PC-3 (cell line): Measurements from ENCODE around the gene AKT1.

Source experiments
- EZH2 ChIP-seq: fragments of 300-600 bp; sonication (generic); IDR thresholded peaks from one replicate; pipeline ENCODE4 v1.6.1; 2017; ENCODE audit warnings: antibody characterized with exemption, mild to moderate bottlenecking, low read length; ENCODE audit not compliant: unreplicated experiment
- EZH2phosphoT487 ChIP-seq: fragments of 300-600 bp; sonication (generic); IDR thresholded peaks from 2 replicates; pipeline ENCODE4 v1.6.1; 2018; ENCODE audit warnings: mild to moderate bottlenecking, antibody characterized with exemption, low read length, borderline replicate concordance
- TF ChIP-seq, protein P1 (sequence below): fragments of 300-600 bp; sonication (generic); conservative IDR thresholded peaks from 2 replicates; pipeline ENCODE4 v1.5.1; 2017; ENCODE audit warnings: antibody characterized with exemption, low read depth, mild to moderate bottlenecking, low read length

DNA sequence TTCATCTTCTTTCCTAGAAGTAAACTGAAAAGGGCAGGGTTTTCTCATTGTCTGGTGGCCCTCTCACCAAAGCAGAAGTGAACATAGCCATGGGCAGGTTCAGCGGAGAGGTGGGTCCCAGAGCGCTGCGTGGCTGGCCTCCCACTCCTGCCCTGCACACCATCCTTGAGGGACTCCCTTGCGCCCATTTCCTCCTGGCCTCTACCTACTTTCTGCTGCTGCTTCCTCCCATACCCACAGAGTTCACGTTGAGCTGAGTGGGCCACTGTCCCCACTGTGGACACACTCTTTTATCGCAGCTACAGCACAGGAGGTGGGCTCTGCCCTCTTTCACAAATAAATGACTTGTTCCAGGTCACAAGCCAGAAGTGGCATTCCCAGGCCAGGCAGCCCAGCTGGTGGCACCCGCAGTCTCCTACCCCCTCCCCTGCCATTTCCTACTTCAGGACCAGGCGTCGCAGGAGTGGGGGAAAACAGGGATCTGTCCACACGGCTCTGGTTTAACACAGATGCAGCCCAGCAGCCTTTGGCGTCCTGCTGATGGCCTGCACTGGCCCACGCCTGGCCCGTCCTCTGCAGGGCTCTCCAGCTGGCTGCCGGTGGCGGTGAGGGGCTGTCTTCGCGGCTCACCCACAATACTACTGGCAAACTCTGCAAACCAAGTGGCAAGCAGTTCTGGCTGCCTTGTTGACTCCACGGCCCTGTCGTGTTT lies 37.7 kb downstream of the AKT1 start:
- TF ChIP-seq, protein P1, sequence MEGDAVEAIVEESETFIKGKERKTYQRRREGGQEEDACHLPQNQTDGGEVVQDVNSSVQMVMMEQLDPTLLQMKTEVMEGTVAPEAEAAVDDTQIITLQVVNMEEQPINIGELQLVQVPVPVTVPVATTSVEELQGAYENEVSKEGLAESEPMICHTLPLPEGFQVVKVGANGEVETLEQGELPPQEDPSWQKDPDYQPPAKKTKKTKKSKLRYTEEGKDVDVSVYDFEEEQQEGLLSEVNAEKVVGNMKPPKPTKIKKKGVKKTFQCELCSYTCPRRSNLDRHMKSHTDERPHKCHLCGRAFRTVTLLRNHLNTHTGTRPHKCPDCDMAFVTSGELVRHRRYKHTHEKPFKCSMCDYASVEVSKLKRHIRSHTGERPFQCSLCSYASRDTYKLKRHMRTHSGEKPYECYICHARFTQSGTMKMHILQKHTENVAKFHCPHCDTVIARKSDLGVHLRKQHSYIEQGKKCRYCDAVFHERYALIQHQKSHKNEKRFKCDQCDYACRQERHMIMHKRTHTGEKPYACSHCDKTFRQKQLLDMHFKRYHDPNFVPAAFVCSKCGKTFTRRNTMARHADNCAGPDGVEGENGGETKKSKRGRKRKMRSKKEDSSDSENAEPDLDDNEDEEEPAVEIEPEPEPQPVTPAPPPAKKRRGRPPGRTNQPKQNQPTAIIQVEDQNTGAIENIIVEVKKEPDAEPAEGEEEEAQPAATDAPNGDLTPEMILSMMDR = no peak
- TF ChIP-seq EZH2 = no peak
- no peak for TF ChIP-seq EZH2phosphoT487
